ENCODE data around the gene GRK1.

GRCh38 chr13:113618455-113618854 is 48.6 kb upstream of the GRK1 start:
- TF ChIP-seq, protein P1, sequence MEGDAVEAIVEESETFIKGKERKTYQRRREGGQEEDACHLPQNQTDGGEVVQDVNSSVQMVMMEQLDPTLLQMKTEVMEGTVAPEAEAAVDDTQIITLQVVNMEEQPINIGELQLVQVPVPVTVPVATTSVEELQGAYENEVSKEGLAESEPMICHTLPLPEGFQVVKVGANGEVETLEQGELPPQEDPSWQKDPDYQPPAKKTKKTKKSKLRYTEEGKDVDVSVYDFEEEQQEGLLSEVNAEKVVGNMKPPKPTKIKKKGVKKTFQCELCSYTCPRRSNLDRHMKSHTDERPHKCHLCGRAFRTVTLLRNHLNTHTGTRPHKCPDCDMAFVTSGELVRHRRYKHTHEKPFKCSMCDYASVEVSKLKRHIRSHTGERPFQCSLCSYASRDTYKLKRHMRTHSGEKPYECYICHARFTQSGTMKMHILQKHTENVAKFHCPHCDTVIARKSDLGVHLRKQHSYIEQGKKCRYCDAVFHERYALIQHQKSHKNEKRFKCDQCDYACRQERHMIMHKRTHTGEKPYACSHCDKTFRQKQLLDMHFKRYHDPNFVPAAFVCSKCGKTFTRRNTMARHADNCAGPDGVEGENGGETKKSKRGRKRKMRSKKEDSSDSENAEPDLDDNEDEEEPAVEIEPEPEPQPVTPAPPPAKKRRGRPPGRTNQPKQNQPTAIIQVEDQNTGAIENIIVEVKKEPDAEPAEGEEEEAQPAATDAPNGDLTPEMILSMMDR (conservative IDR thresholded peaks at IDR 0.05; ENCODE audit: low read depth in 2 of 2), result no peak
- no peak for TF ChIP-seq POLR2AphosphoS5 (IDR thresholded peaks at IDR 0.05; ENCODE audit: low read depth)
- TF ChIP-seq, protein P2, sequence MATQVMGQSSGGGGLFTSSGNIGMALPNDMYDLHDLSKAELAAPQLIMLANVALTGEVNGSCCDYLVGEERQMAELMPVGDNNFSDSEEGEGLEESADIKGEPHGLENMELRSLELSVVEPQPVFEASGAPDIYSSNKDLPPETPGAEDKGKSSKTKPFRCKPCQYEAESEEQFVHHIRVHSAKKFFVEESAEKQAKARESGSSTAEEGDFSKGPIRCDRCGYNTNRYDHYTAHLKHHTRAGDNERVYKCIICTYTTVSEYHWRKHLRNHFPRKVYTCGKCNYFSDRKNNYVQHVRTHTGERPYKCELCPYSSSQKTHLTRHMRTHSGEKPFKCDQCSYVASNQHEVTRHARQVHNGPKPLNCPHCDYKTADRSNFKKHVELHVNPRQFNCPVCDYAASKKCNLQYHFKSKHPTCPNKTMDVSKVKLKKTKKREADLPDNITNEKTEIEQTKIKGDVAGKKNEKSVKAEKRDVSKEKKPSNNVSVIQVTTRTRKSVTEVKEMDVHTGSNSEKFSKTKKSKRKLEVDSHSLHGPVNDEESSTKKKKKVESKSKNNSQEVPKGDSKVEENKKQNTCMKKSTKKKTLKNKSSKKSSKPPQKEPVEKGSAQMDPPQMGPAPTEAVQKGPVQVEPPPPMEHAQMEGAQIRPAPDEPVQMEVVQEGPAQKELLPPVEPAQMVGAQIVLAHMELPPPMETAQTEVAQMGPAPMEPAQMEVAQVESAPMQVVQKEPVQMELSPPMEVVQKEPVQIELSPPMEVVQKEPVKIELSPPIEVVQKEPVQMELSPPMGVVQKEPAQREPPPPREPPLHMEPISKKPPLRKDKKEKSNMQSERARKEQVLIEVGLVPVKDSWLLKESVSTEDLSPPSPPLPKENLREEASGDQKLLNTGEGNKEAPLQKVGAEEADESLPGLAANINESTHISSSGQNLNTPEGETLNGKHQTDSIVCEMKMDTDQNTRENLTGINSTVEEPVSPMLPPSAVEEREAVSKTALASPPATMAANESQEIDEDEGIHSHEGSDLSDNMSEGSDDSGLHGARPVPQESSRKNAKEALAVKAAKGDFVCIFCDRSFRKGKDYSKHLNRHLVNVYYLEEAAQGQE (IDR thresholded peaks at IDR 0.05; ENCODE audit: unreplicated experiment), result no peak
- TF ChIP-seq JUNB (IDR thresholded peaks at IDR 0.05; ENCODE audit: unreplicated experiment), result no peak

Data from GM23338 (cell line).